Measurements from ENCODE around the gene COQ8B.

DNA sequence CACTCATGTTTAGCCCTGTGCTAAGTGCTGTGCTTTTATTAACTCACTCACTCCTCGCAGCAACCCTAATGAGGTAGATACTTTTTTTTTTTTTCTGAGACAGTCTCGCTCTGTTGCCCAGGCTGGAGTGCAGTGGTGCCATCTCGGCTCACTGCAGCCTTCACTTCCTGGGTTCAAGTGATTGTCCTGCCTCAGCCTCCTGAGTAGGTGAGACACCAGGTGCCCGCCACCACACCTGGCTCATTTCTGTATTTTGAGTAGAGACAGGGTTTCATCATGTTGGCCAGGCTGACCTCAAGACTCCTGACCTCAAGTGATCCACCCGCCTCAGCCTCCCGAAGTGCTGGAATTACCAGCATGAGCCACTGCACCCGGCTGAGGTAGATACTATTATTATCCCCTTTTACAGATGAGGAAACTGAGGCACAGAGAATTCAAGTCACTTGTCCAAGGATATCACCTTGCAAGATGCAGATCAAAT is 2.8 kb upstream of the COQ8B start:
- TF ChIP-seq CTCF (IDR thresholded peaks at IDR 0.05) = no peak
- no peak for TF ChIP-seq POLR2A (IDR thresholded peaks at IDR 0.05)

Measured in heart left ventricle (tissue), 13 donors.